ENCODE results near the gene TBX21.
A peak's percentile ranks its signal among the peaks of the same experiment; 100 is the strongest.

The TBX21 gene

DNA sequence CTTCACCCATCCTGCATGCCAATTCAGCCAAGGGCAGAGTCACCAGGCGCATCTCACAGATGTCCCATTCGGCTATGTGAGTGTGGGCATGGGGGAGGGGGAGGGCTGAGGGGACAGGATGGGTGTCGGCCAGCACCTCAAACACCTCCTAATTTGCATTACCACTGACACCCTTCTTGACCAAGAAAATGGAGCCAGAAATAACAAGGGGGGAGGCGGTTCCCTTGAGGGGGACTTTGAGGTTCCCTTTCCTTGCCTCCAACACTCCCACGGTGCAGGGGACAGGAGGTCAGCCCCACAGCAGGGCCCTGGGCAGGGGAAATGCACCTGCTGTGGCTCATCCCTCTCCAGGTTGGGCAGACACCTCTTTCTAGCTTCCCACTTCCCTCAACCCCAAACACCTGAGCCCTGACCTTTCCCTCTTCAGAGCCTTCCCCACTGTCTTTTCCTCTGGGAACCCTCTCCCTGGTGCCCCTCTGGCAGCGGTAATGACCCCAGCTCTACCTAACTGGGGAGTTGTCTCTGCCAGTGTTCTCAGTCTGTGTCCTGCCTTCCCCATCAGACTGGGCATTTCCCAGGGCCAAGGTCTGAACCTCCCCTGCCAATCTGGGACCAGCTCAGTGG, 18.2 kb upstream of the TBX21 start (continued):
- TF ChIP-seq ZNF121 (tag by site-specific recombination; IDR thresholded peaks at IDR 0.05), result no peak

DNA sequence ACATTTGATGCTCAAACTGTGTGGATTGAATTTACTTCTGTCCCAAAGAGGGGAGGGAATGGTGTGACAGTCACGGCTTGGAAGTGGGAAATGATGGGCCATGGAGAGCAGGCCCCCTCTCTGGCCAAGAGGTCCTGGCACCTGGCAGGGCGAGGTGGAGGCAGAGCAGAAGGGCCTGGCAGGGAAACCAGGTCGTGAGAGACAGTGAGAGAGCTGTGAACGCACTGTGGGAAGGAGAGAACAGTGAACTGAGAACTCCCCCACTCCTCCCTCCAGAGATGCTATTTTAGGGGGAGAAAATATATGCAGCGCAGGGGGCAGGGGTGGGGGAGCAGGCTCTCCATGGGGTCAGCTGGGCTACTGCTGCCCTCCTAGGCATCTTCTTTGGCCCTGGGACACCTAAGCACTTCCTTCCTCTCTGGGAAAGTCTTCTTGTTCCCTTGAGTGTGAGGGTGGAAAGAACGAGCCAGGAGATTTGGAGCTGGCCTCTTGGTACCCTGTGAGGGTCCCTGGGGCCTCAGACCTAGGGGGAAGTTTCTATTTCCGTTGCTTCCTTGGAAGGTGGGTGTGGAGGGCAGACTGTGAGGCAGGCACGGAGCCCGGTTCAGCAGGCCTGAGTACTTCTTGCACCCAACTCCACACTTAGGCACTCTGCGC, 17.2 kb upstream of the TBX21 start:
- ChIA-PET POLR2A (no interaction called here), CTCF (interaction anchor here (1.1 to 2.3 kb wide), 3 partner anchors 17 to 52 kb away, joined by 3 to 10 read pairs (median 5); partner anchors contain the start of gene TBX21)
- Histone ChIP-seq H3K27ac (ENCODE audit: extremely low read depth, low read depth, low read length) (no peak overlapping the region), H3K4me3 (ENCODE audit: low read depth, low read length) (no peak overlapping the region), H3K36me3 (ENCODE audit: control insufficient read depth in 2 of 2, insufficient read depth in 1 of 2, low read length in 2 of 2) (peaks cover 0 to 6% of the 10 kb centered on the region in 2 experiments; a peak in 1 of 3 replicates), H3K4me1 (ENCODE audit: control insufficient read depth, insufficient read depth, low read length) (no peaks in the 10 kb centered on the region), H3K9me3 (ENCODE audit: control insufficient read depth, insufficient read depth, low read depth, low read length) (no peaks in the 10 kb centered on the region)
- TF ChIP-seq ZBTB21 (tag by site-specific recombination; IDR thresholded peaks at IDR 0.05), result no peak

- POLR2A ChIA-PET, result no interaction called here
- H3K9me3 ChIP-seq (ENCODE audit: control insufficient read depth, insufficient read depth, low read depth, low read length), result no peaks in the 10 kb centered on the region
- peaks cover 2% of the 10 kb centered on the region for H3K4me1 ChIP-seq (ENCODE audit: control insufficient read depth, insufficient read depth, low read length)
- CTCF ChIA-PET, result interaction anchor here (1.1 to 1.6 kb wide), 2 partner anchors 16 to 53 kb away, joined by 3 to 5 read pairs; partner anchors contain the start of gene TBX21
- H3K27ac ChIP-seq (ENCODE audit: extremely low read depth, low read depth, low read length), result no peak overlapping the region
- H3K4me3 ChIP-seq (ENCODE audit: low read depth, low read length), result no peak overlapping the region
- TF ChIP-seq, protein P1, sequence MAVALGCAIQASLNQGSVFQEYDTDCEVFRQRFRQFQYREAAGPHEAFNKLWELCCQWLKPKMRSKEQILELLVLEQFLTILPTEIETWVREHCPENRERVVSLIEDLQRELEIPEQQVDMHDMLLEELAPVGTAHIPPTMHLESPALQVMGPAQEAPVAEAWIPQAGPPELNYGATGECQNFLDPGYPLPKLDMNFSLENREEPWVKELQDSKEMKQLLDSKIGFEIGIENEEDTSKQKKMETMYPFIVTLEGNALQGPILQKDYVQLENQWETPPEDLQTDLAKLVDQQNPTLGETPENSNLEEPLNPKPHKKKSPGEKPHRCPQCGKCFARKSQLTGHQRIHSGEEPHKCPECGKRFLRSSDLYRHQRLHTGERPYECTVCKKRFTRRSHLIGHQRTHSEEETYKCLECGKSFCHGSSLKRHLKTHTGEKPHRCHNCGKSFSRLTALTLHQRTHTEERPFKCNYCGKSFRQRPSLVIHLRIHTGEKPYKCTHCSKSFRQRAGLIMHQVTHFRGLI (tag by site-specific recombination; IDR thresholded peaks at IDR 0.05), result no peak
- no peak for TF ChIP-seq ZSCAN30 (tag by site-specific recombination; IDR thresholded peaks at IDR 0.05)
- peaks cover 0 to under 1% of the 10 kb centered on the region in 2 experiments; a peak in 1 of 3 replicates for H3K36me3 ChIP-seq (ENCODE audit: control insufficient read depth in 2 of 2, insufficient read depth in 1 of 2, low read length in 2 of 2)
These were observed 16.7 kb upstream of the TBX21 start for GRCh38 chr17:47716375-47716774.

- no peak overlapping the region for H3K4me3 ChIP-seq (ENCODE audit: low read depth, low read length)
- no peaks in the 10 kb centered on the region for H3K36me3 ChIP-seq (ENCODE audit: control insufficient read depth in 2 of 2, insufficient read depth in 1 of 2, low read length in 2 of 2)
- no peaks in the 10 kb centered on the region for H3K9me3 ChIP-seq (ENCODE audit: control insufficient read depth, insufficient read depth, low read depth, low read length)
- ChIA-PET CTCF (interaction anchor here (0.7 to 2.7 kb wide), 4 partner anchors 10 to 743 kb away, joined by 3 to 25 read pairs (median 5); no protein-coding TSS in a partner anchor), POLR2A (interaction anchor here (1.2 to 1.7 kb wide), 2 partner anchors 10 to 16 kb away, joined by 3 to 5 read pairs; no protein-coding TSS in a partner anchor)
- peaks cover 2% of the 10 kb centered on the region for H3K4me1 ChIP-seq (ENCODE audit: control insufficient read depth, insufficient read depth, low read length)
- H3K27ac ChIP-seq (ENCODE audit: extremely low read depth, low read depth, low read length), result no peak overlapping the region
- no peak for TF ChIP-seq ZNF155 (tag by site-specific recombination; IDR thresholded peaks at IDR 0.05)
- TF ChIP-seq ZNF768 (tag by site-specific recombination; IDR thresholded peaks at IDR 0.05), result no peak
- TF ChIP-seq OSR2 (tag by site-specific recombination; IDR thresholded peaks at IDR 0.05), result no peak
- TF ChIP-seq IKZF3 (tag by site-specific recombination; IDR thresholded peaks at IDR 0.05), result no peak
- TF ChIP-seq ZNF426 (tag by site-specific recombination; IDR thresholded peaks at IDR 0.05), result no peak
- TF ChIP-seq ZNF677 (tag by site-specific recombination; IDR thresholded peaks at IDR 0.05), result no peak
- TF ChIP-seq ZNF600 (tag by site-specific recombination; IDR thresholded peaks at IDR 0.05), result no peak
- no peak for TF ChIP-seq KLF1 (tag by site-specific recombination; IDR thresholded peaks at IDR 0.05)
- no peak for TF ChIP-seq ZNF792 (tag by site-specific recombination; IDR thresholded peaks at IDR 0.05)
- TF ChIP-seq TSHZ1 (tag by site-specific recombination; IDR thresholded peaks at IDR 0.05; ENCODE audit: borderline replicate concordance), result no peak
- TF ChIP-seq ZNF121 (tag by site-specific recombination; IDR thresholded peaks at IDR 0.05), result no peak
- no peak for TF ChIP-seq RBAK (tag by site-specific recombination; IDR thresholded peaks at IDR 0.05)
- no peak for TF ChIP-seq ZNF747 (tag by site-specific recombination; IDR thresholded peaks at IDR 0.05)
- TF ChIP-seq ZNF19 (tag by site-specific recombination; IDR thresholded peaks at IDR 0.05; ENCODE audit: low read depth), result no peak
- TF ChIP-seq ZNF639 (tag by site-specific recombination; IDR thresholded peaks at IDR 0.05), result no peak
- TF ChIP-seq ZIC2 (tag by site-specific recombination; IDR thresholded peaks at IDR 0.05), result peak; percentile 60
- TF ChIP-seq, protein P2, sequence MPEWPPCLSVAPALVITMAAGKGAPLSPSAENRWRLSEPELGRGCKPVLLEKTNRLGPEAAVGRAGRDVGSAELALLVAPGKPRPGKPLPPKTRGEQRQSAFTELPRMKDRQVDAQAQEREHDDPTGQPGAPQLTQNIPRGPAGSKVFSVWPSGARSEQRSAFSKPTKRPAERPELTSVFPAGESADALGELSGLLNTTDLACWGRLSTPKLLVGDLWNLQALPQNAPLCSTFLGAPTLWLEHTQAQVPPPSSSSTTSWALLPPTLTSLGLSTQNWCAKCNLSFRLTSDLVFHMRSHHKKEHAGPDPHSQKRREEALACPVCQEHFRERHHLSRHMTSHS (tag by site-specific recombination; IDR thresholded peaks at IDR 0.05), result no peak
- TF ChIP-seq ZNF664 (tag by site-specific recombination; IDR thresholded peaks at IDR 0.05), result no peak
- no peak for TF ChIP-seq ZNF423 (tag by site-specific recombination; IDR thresholded peaks at IDR 0.05)
These were observed 15.8 kb upstream of the TBX21 start for GRCh38 chr17:47717261-47717697.

Data from HEK293 (cell line).